Measurements from ENCODE around the gene RYR2.
"Not testable (repeated sequence)": the region's sequence is repeated elsewhere in the genome, so short reads cannot be mapped to it uniquely, and the experiment has no call there.

The RYR2 gene

GRCh38 chr1:237267743-237268142 is 225.8 kb downstream of the RYR2 start:
- no peak for DNase-seq (ENCODE audit: low read depth)

DNA sequence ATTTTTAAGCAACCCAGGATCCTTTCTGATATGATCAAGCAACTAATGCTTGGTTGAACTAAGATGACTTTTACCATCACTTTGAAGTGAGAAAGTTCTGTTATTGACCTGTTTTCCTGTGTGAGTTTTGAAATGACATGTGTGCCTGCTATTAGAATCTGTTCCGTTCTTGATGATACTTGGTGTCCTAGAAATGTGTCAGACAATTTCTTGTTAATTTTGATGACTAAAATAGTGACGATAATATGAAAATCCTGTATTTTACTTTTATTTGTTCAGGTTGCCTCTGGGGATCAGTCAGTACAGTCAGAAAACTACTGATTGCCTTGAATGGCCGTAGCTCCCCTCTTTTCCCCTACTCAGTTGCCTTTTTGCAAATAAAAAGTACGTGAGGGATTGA is 228.0 kb downstream of the RYR2 start:
- no peak for DNase-seq (ENCODE audit: low read depth)

DNA sequence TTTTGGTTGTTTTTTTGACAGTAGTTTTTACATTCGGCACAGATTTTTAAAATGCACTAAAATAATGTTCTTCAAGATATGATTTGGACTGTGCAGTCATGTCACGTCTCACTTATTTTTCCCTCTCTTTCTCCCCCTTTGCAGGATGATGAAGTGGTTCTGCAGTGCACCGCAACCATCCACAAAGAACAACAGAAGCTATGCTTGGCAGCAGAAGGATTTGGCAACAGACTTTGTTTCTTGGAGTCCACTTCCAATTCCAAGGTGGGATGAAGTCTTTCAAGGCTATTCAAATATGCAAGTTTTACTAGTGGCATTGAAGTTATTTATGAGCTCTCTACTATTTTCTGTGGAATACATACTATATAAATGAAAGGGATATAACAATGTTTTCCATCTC is 228.4 kb downstream of the RYR2 start:
- DNase-seq (ENCODE audit: low read depth) = no peak

GRCh38 chr1:237277994-237278393 is 236.0 kb downstream of the RYR2 start:
- not testable (repeated sequence) for DNase-seq (ENCODE audit: low read depth)

DNA sequence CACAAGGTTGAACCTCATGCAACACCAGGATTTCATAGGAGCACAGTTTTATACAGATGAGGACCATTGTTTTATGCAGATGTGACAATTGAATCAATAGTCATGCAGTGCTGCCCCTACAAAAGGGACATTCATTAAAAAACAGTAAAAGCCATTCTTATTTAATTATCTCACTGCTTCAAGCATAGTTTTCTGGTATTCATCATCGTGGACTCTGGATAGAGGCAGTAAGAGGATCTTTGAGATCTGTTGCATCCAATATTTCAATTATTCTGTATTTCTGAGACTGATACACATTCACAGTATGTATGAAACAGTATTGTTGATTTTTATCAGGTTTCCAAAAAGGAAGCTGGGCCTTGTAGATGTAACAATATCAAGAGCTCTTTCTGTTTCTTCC is 237.6 kb downstream of the RYR2 start:
- no peak for DNase-seq (ENCODE audit: low read depth)

- no peak for DNase-seq (ENCODE audit: low read depth)
Measured at GRCh38 chr1:237281481-237281880, 239.5 kb downstream of the RYR2 start.

DNA sequence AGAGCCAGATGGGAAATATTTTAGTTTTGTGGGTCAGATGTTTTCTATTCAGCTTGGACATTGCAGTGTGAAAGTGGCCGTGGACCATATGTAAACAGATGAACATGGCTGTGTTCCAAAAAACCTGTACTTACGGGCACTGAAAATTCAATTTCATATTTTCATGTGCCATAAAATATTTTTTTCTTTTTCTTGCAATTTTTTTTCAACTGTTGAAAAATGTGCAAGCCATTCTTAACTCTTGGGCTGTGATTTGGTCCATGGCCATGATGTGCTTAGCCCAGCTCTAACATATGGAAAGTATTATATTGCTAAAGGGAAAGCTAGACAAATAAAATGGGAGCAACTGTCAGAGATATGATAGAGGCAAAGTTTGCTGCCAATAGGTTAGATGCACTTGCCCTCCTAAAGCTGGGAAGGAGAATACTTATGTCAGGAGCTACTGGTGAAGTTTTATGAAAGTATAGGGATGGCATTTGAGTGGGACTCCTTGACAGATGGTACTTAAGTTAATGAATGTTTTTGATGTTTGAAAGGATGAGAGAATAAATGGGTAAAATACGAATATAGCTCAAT is 240.3 kb downstream of the RYR2 start:
- DNase-seq (ENCODE audit: low read depth) = no peak

- no peak for DNase-seq (ENCODE audit: low read depth)
Measured at GRCh38 chr1:237287876-237288521, 246.0 kb downstream of the RYR2 start.

DNA sequence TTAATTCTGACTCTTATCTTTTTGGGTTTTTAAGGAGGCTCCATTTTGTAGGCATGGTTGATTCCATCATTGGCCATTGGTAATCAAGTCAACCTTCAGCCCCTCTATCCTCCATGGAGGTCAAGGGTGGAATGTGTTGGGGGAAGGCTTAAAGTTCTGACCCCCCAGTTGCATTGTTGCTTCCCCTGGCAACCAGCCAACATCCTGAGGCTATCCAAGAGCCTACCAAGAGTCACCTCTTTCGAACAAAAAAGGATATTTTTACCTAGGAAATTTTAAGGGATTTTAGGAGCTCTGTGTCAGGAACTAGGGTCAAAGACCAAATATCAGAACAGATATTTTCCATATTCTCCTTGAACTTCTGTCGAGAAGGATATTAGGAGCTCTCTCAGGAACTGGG is 251.8 kb downstream of the RYR2 start:
- DNase-seq (ENCODE audit: low read depth) = no peak

- DNase-seq (ENCODE audit: low read depth) = no peak
Measured at GRCh38 chr1:237296861-237297260, 254.9 kb downstream of the RYR2 start.

DNA sequence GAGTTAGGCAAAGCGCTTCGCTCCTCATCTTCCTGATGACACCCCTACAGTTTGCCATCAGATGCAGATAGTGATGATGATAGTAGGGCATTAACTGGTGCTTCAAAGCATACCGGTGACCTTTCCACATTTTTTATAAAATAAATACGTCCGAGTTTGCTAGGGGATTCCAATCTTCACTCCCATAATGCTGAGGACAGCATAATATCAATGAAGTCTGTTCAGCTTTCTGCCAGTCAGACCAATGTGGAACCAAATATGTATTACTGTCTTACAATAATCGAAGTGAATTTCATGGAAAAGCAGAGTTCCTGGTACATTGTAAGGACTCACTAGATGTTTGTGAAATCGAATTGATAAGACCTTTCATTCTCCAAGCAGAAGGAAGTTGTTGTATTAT is 258.7 kb downstream of the RYR2 start:
- DNase-seq (ENCODE audit: low read depth) = no peak

DNA sequence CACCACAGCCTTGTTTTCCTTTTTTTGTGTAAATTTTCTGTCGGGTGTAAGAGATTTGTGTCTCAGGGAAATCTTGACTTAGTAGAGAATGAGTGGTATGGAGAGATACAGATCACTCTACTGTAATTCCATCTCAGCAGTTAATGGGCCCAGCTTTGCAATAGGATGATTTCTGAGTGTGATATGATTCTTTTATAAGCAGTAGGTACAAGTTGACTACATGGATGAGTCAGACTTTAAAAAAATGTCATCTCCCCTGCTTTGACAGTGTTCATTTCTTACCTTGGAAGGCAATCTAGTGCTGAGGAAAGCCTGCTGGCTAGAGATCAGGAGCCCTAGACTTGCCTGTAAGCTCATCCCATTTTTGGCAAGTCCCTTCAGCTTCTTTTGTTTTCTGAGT is 261.9 kb downstream of the RYR2 start:
- no peak for DNase-seq (ENCODE audit: low read depth)

DNA sequence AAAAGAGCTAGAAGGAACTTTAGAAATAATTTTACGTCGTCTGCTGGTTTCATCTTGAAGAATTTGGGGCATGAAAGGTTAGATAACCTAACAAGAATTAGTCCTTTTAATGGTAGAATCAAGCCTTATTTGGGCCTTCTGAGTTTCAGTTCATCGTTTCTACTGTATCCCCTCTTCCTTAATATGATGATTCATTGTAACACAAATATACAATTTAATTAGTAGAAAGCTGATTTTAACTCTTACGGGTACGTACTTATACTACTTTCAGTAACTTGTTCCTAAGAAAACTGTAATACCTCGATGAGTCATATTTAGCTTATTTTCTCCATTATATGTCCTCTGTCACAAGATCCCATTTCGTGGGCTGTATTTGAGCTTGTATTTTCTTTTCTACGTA is 264.7 kb downstream of the RYR2 start:
- no peak for DNase-seq (ENCODE audit: low read depth)

GRCh38 chr1:237309595-237310118 is 267.7 kb downstream of the RYR2 start:
- DNase-seq (ENCODE audit: low read depth) = no peak

DNA sequence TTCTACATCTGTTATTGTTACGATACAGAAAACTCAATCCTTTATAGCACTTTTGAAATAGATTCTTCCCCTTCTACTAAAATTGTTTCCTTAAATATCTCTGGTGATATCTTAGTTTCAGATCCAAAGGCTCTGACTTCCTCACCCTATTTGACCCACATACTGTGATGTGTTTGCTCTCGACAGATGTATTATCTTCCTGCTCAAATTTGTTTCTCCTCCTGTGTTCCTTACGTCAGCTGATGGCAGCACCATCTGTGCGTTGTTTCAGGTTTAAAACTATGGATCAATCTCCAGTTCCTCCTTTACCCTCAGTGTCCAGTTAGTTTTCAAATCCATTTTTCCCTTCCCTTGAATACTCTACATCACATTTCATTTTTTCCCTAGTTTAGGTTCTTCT is 274.4 kb downstream of the RYR2 start:
- DNase-seq (ENCODE audit: low read depth) = no peak

DNA sequence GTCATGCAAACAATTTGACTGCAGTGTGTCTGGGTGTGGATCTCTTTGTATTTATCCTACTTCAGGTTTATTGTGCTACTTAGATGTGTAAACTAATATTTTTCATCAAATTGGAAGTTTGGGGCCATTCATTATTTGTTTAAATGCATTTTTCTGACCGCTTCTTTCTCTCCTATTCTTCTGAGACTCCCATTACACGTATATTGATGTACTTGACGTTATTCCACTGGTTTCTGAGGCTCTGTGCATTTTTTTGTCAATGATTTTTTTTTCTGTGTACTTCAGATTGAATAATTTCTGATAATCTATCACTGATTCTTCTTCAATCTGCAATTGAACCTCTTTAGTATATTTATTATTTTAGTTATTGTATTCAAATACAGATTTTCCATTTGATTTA is 276.8 kb downstream of the RYR2 start:
- no peak for DNase-seq (ENCODE audit: low read depth)

- no peak for DNase-seq (ENCODE audit: low read depth)
Measured at GRCh38 chr1:237320890-237321289, 278.9 kb downstream of the RYR2 start.

GRCh38 chr1:237324226-237324625 is 282.2 kb downstream of the RYR2 start:
- DNase-seq (ENCODE audit: low read depth) = no peak

DNA sequence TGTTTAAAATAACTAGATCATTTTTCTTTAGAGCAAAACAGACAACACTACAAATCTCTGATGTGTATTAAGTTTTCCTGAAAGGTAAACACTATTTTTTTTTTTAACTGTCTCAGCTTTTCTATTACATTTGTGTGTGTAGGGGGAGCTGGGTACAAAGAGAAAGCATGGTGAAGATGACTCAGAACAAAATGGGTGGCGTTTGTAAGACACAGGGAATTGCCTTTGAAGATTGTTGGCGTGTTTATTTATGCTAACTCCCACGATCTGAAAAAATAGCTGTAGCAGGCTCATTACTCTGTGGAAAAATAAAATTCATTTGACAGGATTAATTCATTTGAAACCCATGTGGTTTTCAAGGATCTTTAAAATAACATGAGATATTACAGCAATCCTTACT is 285.1 kb downstream of the RYR2 start:
- no peak for DNase-seq (ENCODE audit: low read depth)

- DNase-seq (ENCODE audit: low read depth) = no peak
Measured at GRCh38 chr1:237340892-237341291, 298.9 kb downstream of the RYR2 start.

DNA sequence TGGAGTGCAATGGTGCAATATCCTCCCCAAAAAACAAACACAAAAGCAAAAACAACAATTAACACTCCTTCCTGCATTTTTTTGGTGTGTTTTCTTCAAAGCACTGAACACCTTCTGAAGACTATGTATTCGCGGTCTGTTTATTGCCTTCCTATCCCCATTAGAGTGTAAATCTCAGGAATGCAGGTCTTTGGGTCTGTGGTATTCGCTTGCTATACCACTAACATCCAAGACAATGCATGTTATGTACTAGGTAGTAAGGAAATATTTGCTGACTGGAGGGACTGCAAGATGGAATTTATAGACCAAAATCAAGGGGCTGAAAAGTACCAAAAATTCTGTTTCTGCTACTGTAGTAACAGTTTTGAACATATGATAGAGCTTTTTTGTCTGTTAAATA is 299.4 kb downstream of the RYR2 start:
- DNase-seq (ENCODE audit: low read depth) = no peak

DNA sequence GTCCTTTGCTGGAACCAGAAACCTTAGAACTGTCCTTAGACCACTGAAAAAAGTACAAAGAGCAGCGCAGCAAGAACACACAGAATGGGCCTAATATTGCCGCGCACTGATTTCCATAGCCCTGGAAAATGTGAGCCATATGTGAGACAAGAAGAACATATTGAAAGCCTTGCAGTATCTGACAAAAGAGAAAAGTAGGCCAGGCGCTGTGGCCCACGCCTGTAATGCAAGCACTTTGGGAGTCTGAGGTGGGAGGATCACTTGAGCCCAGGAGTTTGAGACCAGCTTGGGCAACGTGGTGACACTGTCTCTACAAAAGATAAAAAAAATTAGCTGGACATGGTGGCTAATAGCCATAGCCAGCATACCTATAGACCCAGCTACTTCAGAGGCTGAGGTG is 300.7 kb downstream of the RYR2 start:
- DNase-seq (ENCODE audit: low read depth) = no peak

- DNase-seq (ENCODE audit: low read depth) = no peak
Measured at GRCh38 chr1:237352747-237353146, 310.8 kb downstream of the RYR2 start.

DNA sequence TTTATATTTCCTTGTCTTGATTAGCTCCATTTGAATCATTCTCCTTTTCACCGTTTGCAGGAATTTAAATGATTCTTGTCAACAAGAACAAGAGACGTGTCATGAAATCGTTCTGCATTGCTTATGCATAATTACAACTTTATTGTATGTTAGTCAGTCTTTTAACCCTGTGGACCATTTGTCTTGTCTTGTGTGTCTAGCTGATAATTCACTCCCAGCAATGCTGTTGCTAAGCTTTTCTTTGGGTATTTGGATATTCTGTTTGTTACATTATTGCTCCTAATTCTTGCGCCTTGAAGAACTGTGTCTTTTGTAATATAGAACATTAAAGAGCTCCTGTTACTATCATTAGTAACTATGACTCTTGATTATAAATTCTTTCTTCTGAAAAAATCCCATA is 311.9 kb downstream of the RYR2 start:
- DNase-seq (ENCODE audit: low read depth) = no peak
